HEK293 (cell line): Measurements from ENCODE around the gene MAP3K12.

Experiments
- CTCF ChIP-seq: fragments of 450-650 bp; formaldehyde crosslinking; IDR thresholded peaks from 2 replicates; pipeline ENCODE4 v1.5.1; 2016; ENCODE audit warnings: missing biosample characterization, missing genetic modification characterization
- ZFP69B ChIP-seq: fragments of 450-650 bp; formaldehyde crosslinking; IDR thresholded peaks from 2 replicates; pipeline ENCODE4 v1.5.1; 2016; ENCODE audit warnings: missing biosample characterization, missing genetic modification characterization

GRCh38 chr12:53507603-53507885 is 8.3 kb upstream of the MAP3K12 start:
- TF ChIP-seq ZFP69B (tag by site-specific recombination) (no peak), CTCF (tag by site-specific recombination) (no peak)
